Brain microvascular endothelial cell (primary cell): Measurements from ENCODE around the gene CRBN.

Source experiments
- DNase-seq: peaks from one replicate; pipeline ENCODE4 v3.0.0-alpha.2; 2020
- H3K27ac ChIP-seq: fragments of 250-450 bp; sonication (Bioruptor Pico); 2 replicates; pipeline ENCODE4 v1.5.1; 2020; ENCODE audit warnings: mild to moderate bottlenecking, moderate library complexity
- H3K27me3 ChIP-seq: fragments of 250-450 bp; sonication (Bioruptor Pico); replicated peaks from 2 replicates; pipeline ENCODE4 v1.5.1; 2020; ENCODE audit warnings: mild to moderate bottlenecking
- H3K36me3 ChIP-seq: fragments of 250-450 bp; sonication (Bioruptor Pico); replicated peaks from 2 replicates; pipeline ENCODE4 v1.5.1; 2020; ENCODE audit warnings: mild to moderate bottlenecking
- H3K4me3 ChIP-seq: 2 replicates; pipeline ENCODE4 v1.5.1; 2011; ENCODE audit warnings: low read depth, mild to moderate bottlenecking, control low read depth, low read length, moderate library complexity
- CTCF ChIP-seq: IDR thresholded peaks from 2 replicates; pipeline ENCODE4 v1.5.1; 2011; ENCODE audit warnings: low read depth, mild to moderate bottlenecking, moderate library complexity, low read length, control low read depth, inconsistent platforms; ENCODE audit errors: missing control alignments
- in situ Hi-C: cut with HindIII; loops from 2 replicates; pipeline ENCODE4 v1.10.0; 2017; ENCODE audit warnings: low sequenced_read_pairs, low pct_ligation_motif_present

CRBN gene

GRCh38 chr3:3172627-3173026 is 6.9 kb downstream of the CRBN start:
- H3K36me3 ChIP-seq = peaks cover 25% of the 10 kb centered on the region
- in situ Hi-C loops = no loop called here
- no peak overlapping the region for H3K4me3 ChIP-seq
- H3K27me3 ChIP-seq = no peaks in the 10 kb centered on the region
- H3K27ac ChIP-seq = no peak overlapping the region
- TF ChIP-seq CTCF = no peak
- DNase-seq = no peak

GRCh38 chr3:3170998-3171397 is 8.5 kb downstream of the CRBN start:
- in situ Hi-C loops = no loop called here
- peak; percentile 25 for TF ChIP-seq CTCF
- DNase-seq = no peak
- H3K27ac ChIP-seq = no peak overlapping the region
- H3K36me3 ChIP-seq = peaks cover 32% of the 10 kb centered on the region
- H3K4me3 ChIP-seq = no peak overlapping the region
- H3K27me3 ChIP-seq = no peaks in the 10 kb centered on the region

GRCh38 chr3:3165650-3166049 is 13.8 kb downstream of the CRBN start:
- TF ChIP-seq CTCF = no peak
- Histone ChIP-seq H3K36me3 (peaks cover 24% of the 10 kb centered on the region), H3K27ac (no peak overlapping the region)

GRCh38 chr3:3165241-3165640 is 14.2 kb downstream of the CRBN start:
- in situ Hi-C loops = no loop called here
- Histone ChIP-seq H3K36me3 (peaks cover 21% of the 10 kb centered on the region), H3K4me3 (no peak overlapping the region), H3K27me3 (no peaks in the 10 kb centered on the region), H3K27ac (no peak overlapping the region)
- no peak for DNase-seq
- no peak for TF ChIP-seq CTCF

More at GRCh38 chr3:3165650-3166049, 13.8 kb downstream of the CRBN start:
- H3K4me3 ChIP-seq = no peak overlapping the region
- in situ Hi-C loops = no loop called here
- DNase-seq = no peak
- no peaks in the 10 kb centered on the region for H3K27me3 ChIP-seq

- in situ Hi-C loops = no loop called here
- Histone ChIP-seq H3K36me3 (peaks cover 10% of the 10 kb centered on the region), H3K4me3 (no peak overlapping the region), H3K27me3 (no peaks in the 10 kb centered on the region), H3K27ac (no peak overlapping the region)
- no peak for DNase-seq
- TF ChIP-seq CTCF = no peak
Measured at GRCh38 chr3:3160826-3161225, 18.7 kb downstream of the CRBN start.

- no peak overlapping the region for H3K27ac ChIP-seq
- peaks cover 16% of the 10 kb centered on the region for H3K36me3 ChIP-seq
- H3K27me3 ChIP-seq = no peaks in the 10 kb centered on the region
- no peak for DNase-seq
- TF ChIP-seq CTCF = no peak
- in situ Hi-C loops = no loop called here
- no peak overlapping the region for H3K4me3 ChIP-seq
Measured at GRCh38 chr3:3157484-3157883, 22.0 kb downstream of the CRBN start.
